Tibial nerve (tissue), 3 donors: ENCODE data around the gene ZGLP1.

Source experiments
- POLR2A ChIP-seq, 2 donors: fragments of 450-650 bp; IDR thresholded peaks; one replicate each; pipeline ENCODE4 v1.6.1; 2017; ENCODE audit warnings: antibody characterized with exemption in 2 of 2, mild to moderate bottlenecking in 2 of 2, moderate library complexity in 2 of 2
- TF ChIP-seq, protein P1 (sequence below), 5 experiments: fragments of 200-600 bp in 3 of 5; fragments of 450-650 bp in 2 of 5; sonication (generic) in 3 of 5; IDR thresholded peaks; one replicate each; pipeline ENCODE4 v1.5.1; 2016 to 2019; ENCODE audit warnings: antibody characterized with exemption in 5 of 5, mild to moderate bottlenecking in 3 of 5, moderate library complexity in 2 of 5

DNA sequence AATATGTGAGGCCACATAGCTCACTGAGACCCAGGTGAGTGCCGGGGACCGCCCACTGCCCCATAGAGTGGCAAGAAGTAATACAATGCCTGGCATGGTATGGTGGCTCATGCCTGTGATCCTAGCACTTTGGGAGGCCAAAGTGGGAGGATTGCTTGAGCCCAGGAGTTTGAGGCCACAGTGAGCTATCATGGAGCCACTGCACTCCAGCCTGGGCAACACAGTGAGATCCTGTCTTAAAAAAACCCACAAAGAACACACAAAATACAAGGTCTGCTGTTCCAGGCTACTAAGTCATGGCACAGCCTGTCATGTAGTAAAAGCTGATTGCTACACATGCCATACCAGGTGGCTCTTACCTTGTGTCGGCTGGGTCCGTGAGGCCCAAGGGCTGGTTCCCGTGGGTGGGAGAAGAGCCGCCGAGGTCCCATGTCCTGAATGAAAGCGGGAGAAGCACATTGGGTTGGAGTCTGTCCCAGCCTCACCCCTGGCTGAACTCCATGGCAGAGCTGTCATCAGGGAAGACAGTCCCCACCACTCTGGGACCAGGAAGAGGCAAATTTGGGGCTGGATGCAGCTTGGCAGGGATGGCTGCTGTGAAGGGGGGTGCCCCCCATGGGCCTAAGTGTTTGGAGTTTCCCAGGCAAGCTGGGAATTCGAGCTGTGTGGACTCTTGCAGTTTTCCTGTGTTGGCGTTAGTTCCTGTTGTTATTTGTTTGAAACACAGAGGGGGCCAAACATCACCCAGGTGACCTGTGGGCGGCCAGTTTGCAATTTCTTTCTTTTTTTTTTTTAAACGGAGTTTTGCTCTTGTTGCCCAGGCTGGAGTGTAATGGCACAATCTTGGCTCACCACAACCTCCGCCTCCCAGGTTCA is 9.4 kb upstream of the ZGLP1 start:
- no peak for TF ChIP-seq POLR2A (IDR thresholded peaks at IDR 0.05)
- TF ChIP-seq, protein P1, sequence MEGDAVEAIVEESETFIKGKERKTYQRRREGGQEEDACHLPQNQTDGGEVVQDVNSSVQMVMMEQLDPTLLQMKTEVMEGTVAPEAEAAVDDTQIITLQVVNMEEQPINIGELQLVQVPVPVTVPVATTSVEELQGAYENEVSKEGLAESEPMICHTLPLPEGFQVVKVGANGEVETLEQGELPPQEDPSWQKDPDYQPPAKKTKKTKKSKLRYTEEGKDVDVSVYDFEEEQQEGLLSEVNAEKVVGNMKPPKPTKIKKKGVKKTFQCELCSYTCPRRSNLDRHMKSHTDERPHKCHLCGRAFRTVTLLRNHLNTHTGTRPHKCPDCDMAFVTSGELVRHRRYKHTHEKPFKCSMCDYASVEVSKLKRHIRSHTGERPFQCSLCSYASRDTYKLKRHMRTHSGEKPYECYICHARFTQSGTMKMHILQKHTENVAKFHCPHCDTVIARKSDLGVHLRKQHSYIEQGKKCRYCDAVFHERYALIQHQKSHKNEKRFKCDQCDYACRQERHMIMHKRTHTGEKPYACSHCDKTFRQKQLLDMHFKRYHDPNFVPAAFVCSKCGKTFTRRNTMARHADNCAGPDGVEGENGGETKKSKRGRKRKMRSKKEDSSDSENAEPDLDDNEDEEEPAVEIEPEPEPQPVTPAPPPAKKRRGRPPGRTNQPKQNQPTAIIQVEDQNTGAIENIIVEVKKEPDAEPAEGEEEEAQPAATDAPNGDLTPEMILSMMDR (IDR thresholded peaks at IDR 0.05) = no peak
